Measurements from ENCODE around the gene ASCC3.

DNA sequence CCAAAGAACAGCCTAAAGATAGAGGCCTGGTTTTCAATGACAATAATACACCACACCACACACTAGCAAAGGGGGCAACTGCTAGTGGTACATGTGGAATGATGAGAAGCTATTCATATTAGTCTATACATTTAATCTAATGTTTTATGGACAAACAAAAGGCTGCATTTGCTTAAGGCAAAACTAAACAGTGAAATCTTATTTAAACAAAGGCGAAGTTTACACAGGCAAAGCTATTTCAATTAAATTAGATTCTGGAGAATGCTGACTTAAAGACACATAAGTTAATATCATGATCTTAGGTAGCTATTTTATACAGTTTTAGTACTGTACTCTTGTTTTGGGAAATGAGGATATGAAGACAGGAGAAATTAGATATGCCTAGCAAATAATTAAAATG, 362.5 kb downstream of the ASCC3 start:
- TF ChIP-seq POLR2A (IDR thresholded peaks at IDR 0.05; ENCODE audit: low read depth, low read length) (no peak), CTCF (conservative IDR thresholded peaks at IDR 0.05; ENCODE audit: low read depth, low read length) (no peak), MAZ (IDR thresholded peaks at IDR 0.05; ENCODE audit: borderline replicate concordance, low read depth, low read length) (no peak), RAD21 (IDR thresholded peaks at IDR 0.05; ENCODE audit: low read length) (no peak), SMC3 (IDR thresholded peaks at IDR 0.05; ENCODE audit: low read depth, low read length) (no peak), CHD1 (IDR thresholded peaks at IDR 0.05; ENCODE audit: low read depth, low read length) (no peak)
